ENCODE measurements around the gene SPSB3. TPM values are rescaled to one million over a fixed set of nuclear protein-coding genes. Genes with fewer than 3 reads are reported as not detected.
A peak's percentile ranks its signal among the peaks of the same experiment; 100 is the strongest.

Gene SPSB3
- total RNA-seq, 2 donors from 2014 or later, result 95.9 to 97.8 TPM

GRCh38 chr16:1791943-1792812 lies 9.8 kb upstream of the SPSB3 start:
- peak in 1 of 4 donors; percentile 8 for DNase-seq
- TF ChIP-seq POLR2A (IDR thresholded peaks at IDR 0.05), result no peak
- TF ChIP-seq, protein P1, sequence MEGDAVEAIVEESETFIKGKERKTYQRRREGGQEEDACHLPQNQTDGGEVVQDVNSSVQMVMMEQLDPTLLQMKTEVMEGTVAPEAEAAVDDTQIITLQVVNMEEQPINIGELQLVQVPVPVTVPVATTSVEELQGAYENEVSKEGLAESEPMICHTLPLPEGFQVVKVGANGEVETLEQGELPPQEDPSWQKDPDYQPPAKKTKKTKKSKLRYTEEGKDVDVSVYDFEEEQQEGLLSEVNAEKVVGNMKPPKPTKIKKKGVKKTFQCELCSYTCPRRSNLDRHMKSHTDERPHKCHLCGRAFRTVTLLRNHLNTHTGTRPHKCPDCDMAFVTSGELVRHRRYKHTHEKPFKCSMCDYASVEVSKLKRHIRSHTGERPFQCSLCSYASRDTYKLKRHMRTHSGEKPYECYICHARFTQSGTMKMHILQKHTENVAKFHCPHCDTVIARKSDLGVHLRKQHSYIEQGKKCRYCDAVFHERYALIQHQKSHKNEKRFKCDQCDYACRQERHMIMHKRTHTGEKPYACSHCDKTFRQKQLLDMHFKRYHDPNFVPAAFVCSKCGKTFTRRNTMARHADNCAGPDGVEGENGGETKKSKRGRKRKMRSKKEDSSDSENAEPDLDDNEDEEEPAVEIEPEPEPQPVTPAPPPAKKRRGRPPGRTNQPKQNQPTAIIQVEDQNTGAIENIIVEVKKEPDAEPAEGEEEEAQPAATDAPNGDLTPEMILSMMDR (IDR thresholded peaks at IDR 0.05), result no peak
- Histone ChIP-seq H3K27ac (peak overlapping the region in 1 of 4 donors; percentile 74), H3K27me3 (no peaks in the 10 kb centered on the region), H3K4me1 (peaks cover 27% of the 10 kb centered on the region), H3K9me3 (no peaks in the 10 kb centered on the region), H3K4me3 (no peak overlapping the region), H3K36me3 (replicated peaks in 1 of 2; ENCODE audit: insufficient read depth in 1 of 2, low read depth in 2 of 2) (peaks cover 0 to 6% of the 10 kb centered on the region in 2 donors)
- no peak for ATAC-seq
- intact Hi-C loops (cut with DNase I), result no loop called here
- 91 to 93% methylated on average over 10 to 33 of the region's 59 CpGs for WGBS, 2 donors

GRCh38 chr16:1791256-1791942 lies 9.0 kb upstream of the SPSB3 start:
- DNase-seq (no peak), ATAC-seq (no peak)
- 94 to 96% methylated on average over 7 to 51 of the region's 53 CpGs for WGBS, 2 donors
- H3K27me3 ChIP-seq, result no peaks in the 10 kb centered on the region
- H3K9me3 ChIP-seq, result no peaks in the 10 kb centered on the region
- peaks cover 27% of the 10 kb centered on the region for H3K4me1 ChIP-seq
- peaks cover 0 to 6% of the 10 kb centered on the region in 2 donors for H3K36me3 ChIP-seq (replicated peaks in 1 of 2; ENCODE audit: insufficient read depth in 1 of 2, low read depth in 2 of 2)
- H3K27ac ChIP-seq, result no peak overlapping the region
- H3K4me3 ChIP-seq, result no peak overlapping the region
- TF ChIP-seq POLR2A (IDR thresholded peaks at IDR 0.05), result no peak
- TF ChIP-seq, protein P1 (IDR thresholded peaks at IDR 0.05), result no peak
- intact Hi-C loops (cut with DNase I), result no loop called here

- no peak for ATAC-seq
- no peaks in the 10 kb centered on the region for H3K9me3 ChIP-seq
- 86 to 95% methylated on average over 18 to 35 of the region's 44 CpGs for WGBS, 2 donors
- intact Hi-C loops (cut with DNase I), result no loop called here
- peaks cover 0 to 6% of the 10 kb centered on the region in 2 donors for H3K36me3 ChIP-seq (replicated peaks in 1 of 2; ENCODE audit: insufficient read depth in 1 of 2, low read depth in 2 of 2)
- TF ChIP-seq, protein P1 (IDR thresholded peaks at IDR 0.05), result no peak
- TF ChIP-seq POLR2A (IDR thresholded peaks at IDR 0.05), result no peak
- peaks cover 28% of the 10 kb centered on the region for H3K4me1 ChIP-seq
- no peak overlapping the region for H3K27ac ChIP-seq
- peak in 2 of 4 donors; percentile 5 to 13 for DNase-seq
- no peaks in the 10 kb centered on the region for H3K27me3 ChIP-seq
- no peak overlapping the region for H3K4me3 ChIP-seq
Observed at GRCh38 chr16:1790611-1791255, 8.4 kb upstream of the SPSB3 start.

- H3K4me3 ChIP-seq, result no peak overlapping the region
- H3K27ac ChIP-seq, result no peak overlapping the region
- DNase-seq (no peak), ATAC-seq (no peak)
- 93% methylated on average over 15 of the region's 15 CpGs for WGBS, 2 donors
- no peaks in the 10 kb centered on the region for H3K9me3 ChIP-seq
- H3K27me3 ChIP-seq, result no peaks in the 10 kb centered on the region
- H3K36me3 ChIP-seq (replicated peaks in 1 of 2; ENCODE audit: insufficient read depth in 1 of 2, low read depth in 2 of 2), result peaks cover 0 to 6% of the 10 kb centered on the region in 2 donors
- peaks cover 32% of the 10 kb centered on the region for H3K4me1 ChIP-seq
- intact Hi-C loops (cut with DNase I), result no loop called here
- TF ChIP-seq, protein P1 (IDR thresholded peaks at IDR 0.05), result no peak
- TF ChIP-seq POLR2A (IDR thresholded peaks at IDR 0.05), result no peak
Observed at GRCh38 chr16:1790261-1790610, 7.9 kb upstream of the SPSB3 start.
